Vagina (tissue), 2 donors: ENCODE results near the gene CCDC9B.

Experiments
- POLR2AphosphoS5 ChIP-seq, 2 donors: sonication (generic); formaldehyde crosslinking; IDR thresholded peaks; one replicate each; pipeline ENCODE4 v1.9.0; 2017; ENCODE audit warnings: antibody characterized with exemption in 2 of 2, mild to moderate bottlenecking in 2 of 2, low read depth in 1 of 2; ENCODE audit not compliant: insufficient read depth in 1 of 2
- TF ChIP-seq, protein P1 (sequence below), 3 experiments: fragments of 450-650 bp in 2 of 3; fragments of 200-600 bp in 1 of 3; sonication (generic) in 1 of 3; IDR thresholded peaks; one replicate each; pipeline ENCODE4 v1.5.1; 2017 to 2019; ENCODE audit warnings: antibody characterized with exemption in 3 of 3, mild to moderate bottlenecking in 2 of 3, moderate library complexity in 2 of 3

DNA sequence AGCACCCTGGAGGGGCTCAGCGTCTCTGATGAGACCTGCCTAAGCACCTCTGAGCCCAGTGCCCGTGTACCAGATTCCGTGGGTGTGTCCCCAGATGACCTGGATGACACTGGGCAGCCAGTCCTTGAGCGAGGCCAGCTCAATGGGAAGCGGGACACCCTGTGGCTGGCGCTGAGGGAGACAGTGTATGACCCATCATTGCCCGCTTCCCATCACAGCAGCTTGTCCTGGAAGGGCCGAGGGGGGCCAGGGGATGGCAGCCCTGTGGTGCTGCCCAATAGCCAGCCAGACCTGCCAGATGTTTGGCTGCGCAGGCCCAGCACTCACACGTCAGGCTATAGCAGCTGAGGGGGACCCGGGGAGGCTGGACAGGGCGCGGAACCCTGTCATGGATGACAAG, 29.2 kb upstream of the CCDC9B start:
- TF ChIP-seq, protein P1, sequence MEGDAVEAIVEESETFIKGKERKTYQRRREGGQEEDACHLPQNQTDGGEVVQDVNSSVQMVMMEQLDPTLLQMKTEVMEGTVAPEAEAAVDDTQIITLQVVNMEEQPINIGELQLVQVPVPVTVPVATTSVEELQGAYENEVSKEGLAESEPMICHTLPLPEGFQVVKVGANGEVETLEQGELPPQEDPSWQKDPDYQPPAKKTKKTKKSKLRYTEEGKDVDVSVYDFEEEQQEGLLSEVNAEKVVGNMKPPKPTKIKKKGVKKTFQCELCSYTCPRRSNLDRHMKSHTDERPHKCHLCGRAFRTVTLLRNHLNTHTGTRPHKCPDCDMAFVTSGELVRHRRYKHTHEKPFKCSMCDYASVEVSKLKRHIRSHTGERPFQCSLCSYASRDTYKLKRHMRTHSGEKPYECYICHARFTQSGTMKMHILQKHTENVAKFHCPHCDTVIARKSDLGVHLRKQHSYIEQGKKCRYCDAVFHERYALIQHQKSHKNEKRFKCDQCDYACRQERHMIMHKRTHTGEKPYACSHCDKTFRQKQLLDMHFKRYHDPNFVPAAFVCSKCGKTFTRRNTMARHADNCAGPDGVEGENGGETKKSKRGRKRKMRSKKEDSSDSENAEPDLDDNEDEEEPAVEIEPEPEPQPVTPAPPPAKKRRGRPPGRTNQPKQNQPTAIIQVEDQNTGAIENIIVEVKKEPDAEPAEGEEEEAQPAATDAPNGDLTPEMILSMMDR (IDR thresholded peaks at IDR 0.05): no peak
- no peak for TF ChIP-seq POLR2AphosphoS5 (IDR thresholded peaks at IDR 0.05; ENCODE audit: insufficient read depth in 1 of 2, low read depth in 1 of 2)
